HCT116 (cell line): ENCODE data around the gene KRTAP10-7. TPM values are rescaled to one million over a fixed set of nuclear protein-coding genes. Genes with fewer than 3 reads are reported as not detected.

Experiments used
- ATAC-seq: fragments of 200-7000 bp; cut with Tn5 transposase; 2 replicates; pipeline ENCODE4 v1.9.1; 2020; ENCODE audit warnings: mild to moderate bottlenecking, moderate library complexity
- BruUV-seq: library from RNA; stranded (reverse); fragments of 400-500 nt; replicated peaks from 2 replicates; lab custom pipeline; 2021; lab: Mats Ljungman, UMichigan
- CTCF ChIA-PET: fragments of 300-600 bp; sonication (Branson Sonifier 250); formaldehyde crosslinking; loops from one replicate; lab custom pipeline; 2021; ENCODE audit warnings: antibody characterized with exemption; lab: Charles Lee
- POLR2A ChIA-PET: fragments of 300-600, 350-600 bp; sonication (Branson Sonifier 250); formaldehyde crosslinking; loops from one replicate; lab custom pipeline; 2021; ENCODE audit warnings: antibody characterized with exemption; lab: Charles Lee
- RAD21 ChIA-PET, 2 experiments: fragments of 300-600 bp; sonication (Branson Sonifier 250); formaldehyde crosslinking; loops; one replicate each; lab custom pipeline; 2023; ENCODE audit warnings: low total read pairs in 2 of 2; ENCODE audit not compliant: uncharacterized antibody in 2 of 2, unreplicated experiment in 2 of 2, low non-redundant PET in 1 of 2; lab: Charles Lee
- DNase-seq: peaks from one replicate; pipeline ENCODE4 v3.0.0-alpha.2; 2010; ENCODE audit warnings: low read depth, low spot score
- H2AFZ ChIP-seq: fragments of 200-600 bp; shearing (Covaris generic), sonication (generic); 2 replicates; pipeline ENCODE4 v1.6.1; 2017; ENCODE audit warnings: low read depth, mixed run types, mixed read lengths, antibody characterized with exemption, low read length; ENCODE audit not compliant: poor library complexity, severe bottlenecking
- H3K27ac ChIP-seq: 2 replicates; pipeline ENCODE4 v1.5.1; 2012; ENCODE audit warnings: low read depth, low read length
- H3K27me3 ChIP-seq: fragments of 200-600 bp; sonication (generic); 2 replicates; pipeline ENCODE4 v1.6.1; 2016; ENCODE audit warnings: mixed run types, low read length, mixed read lengths; ENCODE audit not compliant: insufficient read depth
- H3K36me3 ChIP-seq, 2 experiments: fragments of 200-500 bp in 1 of 2; fragments of 200-600 bp in 1 of 2; sonication (Bioruptor generic) in 1 of 2; sonication (generic) in 1 of 2; 2 replicates each; pipeline versions ENCODE4 v1.5.1 to v1.6.1; 2014 to 2016; ENCODE audit warnings: low read length in 2 of 2, inconsistent platforms in 1 of 2, mixed read lengths in 1 of 2, mixed run types in 1 of 2; ENCODE audit not compliant: insufficient read depth in 2 of 2, control insufficient read depth in 1 of 2
- H3K4me1 ChIP-seq, 2 experiments: fragments of 200-600 bp in 1 of 2; sonication (generic) in 1 of 2; 2 replicates each; pipeline versions ENCODE4 v1.5.1 to v1.6.1; 2012 to 2017; ENCODE audit warnings: low read length in 2 of 2, inconsistent platforms in 1 of 2, mild to moderate bottlenecking in 1 of 2, mixed read lengths in 1 of 2, mixed run types in 1 of 2, moderate library complexity in 1 of 2; ENCODE audit not compliant: insufficient read depth in 2 of 2, control insufficient read depth in 1 of 2
- H3K4me2 ChIP-seq: fragments of 200-600 bp; sonication (generic); 2 replicates; pipeline ENCODE4 v1.6.1; 2017; ENCODE audit warnings: mixed run types, low read length, mixed read lengths
- H3K4me3 ChIP-seq, 2 experiments: fragments of 200-600 bp in 1 of 2; sonication (generic) in 1 of 2; replicated peaks in 1 of 2; 2 replicates each; pipeline ENCODE4 v1.5.1; 2011 to 2016; ENCODE audit warnings: low read length in 2 of 2, control low read depth in 1 of 2, low read depth in 1 of 2, mild to moderate bottlenecking in 1 of 2, mixed read lengths in 1 of 2, mixed run types in 1 of 2
- H3K79me2 ChIP-seq: fragments of 200-600 bp; sonication (generic); 2 replicates; pipeline ENCODE4 v1.6.1; 2017; ENCODE audit warnings: mild to moderate bottlenecking, mixed run types, low read length, moderate library complexity, mixed read lengths; ENCODE audit not compliant: insufficient read depth
- H3K9ac ChIP-seq: fragments of 200-600 bp; sonication (generic); 2 replicates; pipeline ENCODE4 v1.6.1; 2016; ENCODE audit warnings: low read length, mixed read lengths
- H3K9me2 ChIP-seq: fragments of 200-600 bp; sonication (generic), shearing (Covaris generic); 2 replicates; pipeline ENCODE4 v1.6.1; 2017; ENCODE audit warnings: mixed run types, mild to moderate bottlenecking, moderate library complexity; ENCODE audit not compliant: insufficient read depth
- H3K9me3 ChIP-seq, 2 experiments: fragments of 200-500 bp in 1 of 2; fragments of 200-600 bp in 1 of 2; sonication (Bioruptor generic) in 1 of 2; sonication (generic) in 1 of 2; 2 replicates each; pipeline ENCODE4 v1.6.1; 2014 to 2017; ENCODE audit warnings: low read length in 2 of 2, mixed read lengths in 2 of 2, inconsistent platforms in 1 of 2, low read depth in 1 of 2, mild to moderate bottlenecking in 1 of 2, mixed run types in 1 of 2, moderate library complexity in 1 of 2; ENCODE audit not compliant: control insufficient read depth in 1 of 2, insufficient read depth in 1 of 2
- H4K20me1 ChIP-seq: fragments of 200-600 bp; sonication (generic), shearing (Covaris generic); 2 replicates; pipeline ENCODE4 v1.6.1; 2017; ENCODE audit warnings: mixed run types, mild to moderate bottlenecking, moderate library complexity; ENCODE audit not compliant: insufficient read depth
- ELF1 ChIP-seq: IDR thresholded peaks from 2 replicates; pipeline ENCODE4 v1.6.1; 2012; ENCODE audit warnings: low read depth, borderline replicate concordance
- EZH2phosphoT487 ChIP-seq: fragments of 200-600 bp; IDR thresholded peaks from 2 replicates; pipeline ENCODE4 v1.6.1; 2018; ENCODE audit warnings: antibody characterized with exemption, borderline replicate concordance
- JUND ChIP-seq: IDR thresholded peaks from 2 replicates; pipeline ENCODE4 v1.6.1; 2012
- POLR2A ChIP-seq: IDR thresholded peaks from 2 replicates; pipeline ENCODE4 v1.7.0; 2011; ENCODE audit warnings: borderline replicate concordance; ENCODE audit not compliant: insufficient read depth, insufficient read length; ENCODE audit errors: extremely low read depth
- SIN3A ChIP-seq: IDR thresholded peaks from 2 replicates; pipeline ENCODE4 v1.6.1; 2012; ENCODE audit warnings: low read depth
- SP1 ChIP-seq: IDR thresholded peaks from 2 replicates; pipeline ENCODE4 v1.6.1; 2012; ENCODE audit warnings: low read depth
- SRF ChIP-seq: IDR thresholded peaks from 2 replicates; pipeline ENCODE4 v1.6.1; 2012; ENCODE audit warnings: low read depth
- TCF7L2 ChIP-seq: IDR thresholded peaks from 2 replicates; pipeline ENCODE4 v1.7.0; 2011; ENCODE audit warnings: borderline replicate concordance, inconsistent platforms; ENCODE audit not compliant: insufficient read depth, insufficient read length; ENCODE audit errors: extremely low read depth
- ZFX ChIP-seq: fragments of 450-650 bp; IDR thresholded peaks from 2 replicates; pipeline ENCODE4 v1.6.1; 2017
- intact Hi-C: fragments of 100-400 bp; cut with micrococcal nuclease; formaldehyde crosslinking; loops from 2 replicates; pipeline ENCODE4 v1.10.0; 2022
- total RNA-seq: library from RNA; stranded (reverse); gene quantifications from one replicate; pipeline ENCODE4 v1.2.1, GENCODE V29; 2021; ENCODE audit not compliant: unreplicated experiment
- TF ChIP-seq, protein P1 (sequence below): IDR thresholded peaks from 2 replicates; pipeline ENCODE4 v1.6.1; 2012; ENCODE audit warnings: low read depth
- TF ChIP-seq, protein P2 (sequence below): IDR thresholded peaks from 2 replicates; pipeline ENCODE4 v1.6.1; 2011; ENCODE audit warnings: mild to moderate bottlenecking, low read length, moderate library complexity; ENCODE audit not compliant: insufficient replicate concordance; ENCODE audit errors: extremely low read depth
- TF ChIP-seq, protein P3 (sequence below): IDR thresholded peaks from 2 replicates; pipeline ENCODE4 v1.6.1; 2012

Gene KRTAP10-7
- total RNA-seq, 1 experiment from 2014 or later, result not detected

DNA sequence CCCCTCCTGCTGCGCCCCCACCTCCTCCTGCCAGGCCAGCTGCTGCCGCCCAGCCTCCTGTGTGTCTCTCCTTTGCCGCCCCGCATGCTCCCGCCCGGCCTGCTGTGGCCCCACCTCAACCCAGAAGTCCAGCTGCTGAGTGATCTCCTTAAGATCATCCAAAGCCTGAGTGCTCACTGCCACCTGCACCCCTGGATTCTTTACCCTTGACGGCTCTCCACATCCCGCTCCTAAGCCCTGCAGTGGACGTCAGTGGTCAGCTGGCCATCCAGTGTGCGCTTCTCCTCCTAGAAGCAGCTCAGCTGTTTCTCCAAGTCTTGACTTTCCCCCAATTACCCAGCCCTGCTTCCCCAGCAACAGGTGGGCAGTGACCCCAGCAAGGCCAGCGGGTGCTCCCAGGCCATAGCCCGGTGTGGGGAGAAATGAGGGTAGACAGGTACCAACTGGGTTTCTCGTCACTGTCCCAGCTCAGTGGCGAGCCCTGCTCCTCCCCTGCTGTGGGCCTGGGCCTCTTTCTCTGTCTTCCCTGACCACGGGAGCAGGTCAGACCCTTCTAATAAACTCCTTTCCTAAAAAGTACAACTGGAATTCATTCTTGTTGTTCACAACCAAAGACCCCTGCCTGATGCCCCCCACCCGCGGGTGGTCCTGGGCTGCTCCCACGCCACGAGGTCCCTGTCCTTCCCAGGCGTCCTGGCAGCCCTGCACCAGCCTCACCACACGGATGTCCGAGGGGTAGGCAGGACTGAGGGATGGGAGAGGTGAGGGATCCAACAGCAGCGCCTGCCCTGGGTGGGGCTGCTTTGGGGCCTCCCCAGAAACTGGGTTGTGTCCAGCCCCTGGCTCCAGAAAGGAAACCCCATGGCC lies 1.4 kb downstream of the KRTAP10-7 start:
- Histone ChIP-seq H3K4me1 (peaks cover 0 to 3% of the 10 kb centered on the region in 2 experiments; a peak in 1 of 4 replicates), H3K9ac (no peak overlapping the region), H3K27ac (no peak overlapping the region), H4K20me1 (no peaks in the 10 kb centered on the region), H3K27me3 (peaks cover 11% of the 10 kb centered on the region; the same call in 1 of the 2 replicates), H3K9me2 (no peaks in the 10 kb centered on the region), H2AFZ (no peak overlapping the region), H3K4me3 (no peak overlapping the region), H3K79me2 (no peaks in the 10 kb centered on the region), H3K9me3 (no peaks in the 10 kb centered on the region), H3K36me3 (no peaks in the 10 kb centered on the region), H3K4me2 (no peak overlapping the region)
- CTCF ChIA-PET, result no interaction called here
- no TSS peak for BruUV-seq
- intact Hi-C loops, result no loop called here
- ATAC-seq, result no peak
- no peak for DNase-seq
- TF ChIP-seq POLR2A (no peak), EZH2phosphoT487 (no peak)
- RAD21 ChIA-PET, result no interaction called here
- POLR2A ChIA-PET, result no interaction called here

DNA sequence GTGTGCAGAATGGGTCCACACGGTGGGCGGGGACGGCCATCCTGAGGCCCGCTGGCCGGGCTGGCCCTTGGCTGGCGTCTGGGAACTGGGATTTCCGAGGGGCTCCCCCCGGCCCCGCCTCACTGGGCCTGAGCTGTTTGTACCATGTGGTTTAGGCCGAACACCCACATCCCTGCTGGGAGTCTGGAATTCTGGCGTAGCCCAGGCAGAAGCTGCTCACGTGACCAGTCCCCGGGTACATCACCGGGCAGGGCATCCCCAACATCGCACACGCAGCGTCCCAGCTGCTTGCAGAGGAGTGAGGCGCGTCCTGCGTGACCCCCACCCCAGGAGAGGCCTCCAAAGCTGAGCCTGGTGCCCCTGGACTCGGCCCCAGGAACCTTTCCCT lies 2.1 kb downstream of the KRTAP10-7 start:
- intact Hi-C loops, result no loop called here
- BruUV-seq, result no TSS peak

More for the DNA sequence above, 2.1 kb downstream of the KRTAP10-7 start:
- H3K9ac ChIP-seq, result no peak overlapping the region
- no peak for DNase-seq
- H3K36me3 ChIP-seq, result no peaks in the 10 kb centered on the region
- TF ChIP-seq SRF (no peak), JUND (no peak), TCF7L2 (no peak), ZFX (no peak), SIN3A (no peak), SP1 (no peak), ELF1 (no peak)
- TF ChIP-seq, protein P1, sequence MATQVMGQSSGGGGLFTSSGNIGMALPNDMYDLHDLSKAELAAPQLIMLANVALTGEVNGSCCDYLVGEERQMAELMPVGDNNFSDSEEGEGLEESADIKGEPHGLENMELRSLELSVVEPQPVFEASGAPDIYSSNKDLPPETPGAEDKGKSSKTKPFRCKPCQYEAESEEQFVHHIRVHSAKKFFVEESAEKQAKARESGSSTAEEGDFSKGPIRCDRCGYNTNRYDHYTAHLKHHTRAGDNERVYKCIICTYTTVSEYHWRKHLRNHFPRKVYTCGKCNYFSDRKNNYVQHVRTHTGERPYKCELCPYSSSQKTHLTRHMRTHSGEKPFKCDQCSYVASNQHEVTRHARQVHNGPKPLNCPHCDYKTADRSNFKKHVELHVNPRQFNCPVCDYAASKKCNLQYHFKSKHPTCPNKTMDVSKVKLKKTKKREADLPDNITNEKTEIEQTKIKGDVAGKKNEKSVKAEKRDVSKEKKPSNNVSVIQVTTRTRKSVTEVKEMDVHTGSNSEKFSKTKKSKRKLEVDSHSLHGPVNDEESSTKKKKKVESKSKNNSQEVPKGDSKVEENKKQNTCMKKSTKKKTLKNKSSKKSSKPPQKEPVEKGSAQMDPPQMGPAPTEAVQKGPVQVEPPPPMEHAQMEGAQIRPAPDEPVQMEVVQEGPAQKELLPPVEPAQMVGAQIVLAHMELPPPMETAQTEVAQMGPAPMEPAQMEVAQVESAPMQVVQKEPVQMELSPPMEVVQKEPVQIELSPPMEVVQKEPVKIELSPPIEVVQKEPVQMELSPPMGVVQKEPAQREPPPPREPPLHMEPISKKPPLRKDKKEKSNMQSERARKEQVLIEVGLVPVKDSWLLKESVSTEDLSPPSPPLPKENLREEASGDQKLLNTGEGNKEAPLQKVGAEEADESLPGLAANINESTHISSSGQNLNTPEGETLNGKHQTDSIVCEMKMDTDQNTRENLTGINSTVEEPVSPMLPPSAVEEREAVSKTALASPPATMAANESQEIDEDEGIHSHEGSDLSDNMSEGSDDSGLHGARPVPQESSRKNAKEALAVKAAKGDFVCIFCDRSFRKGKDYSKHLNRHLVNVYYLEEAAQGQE, result no peak
- TF ChIP-seq, protein P2, sequence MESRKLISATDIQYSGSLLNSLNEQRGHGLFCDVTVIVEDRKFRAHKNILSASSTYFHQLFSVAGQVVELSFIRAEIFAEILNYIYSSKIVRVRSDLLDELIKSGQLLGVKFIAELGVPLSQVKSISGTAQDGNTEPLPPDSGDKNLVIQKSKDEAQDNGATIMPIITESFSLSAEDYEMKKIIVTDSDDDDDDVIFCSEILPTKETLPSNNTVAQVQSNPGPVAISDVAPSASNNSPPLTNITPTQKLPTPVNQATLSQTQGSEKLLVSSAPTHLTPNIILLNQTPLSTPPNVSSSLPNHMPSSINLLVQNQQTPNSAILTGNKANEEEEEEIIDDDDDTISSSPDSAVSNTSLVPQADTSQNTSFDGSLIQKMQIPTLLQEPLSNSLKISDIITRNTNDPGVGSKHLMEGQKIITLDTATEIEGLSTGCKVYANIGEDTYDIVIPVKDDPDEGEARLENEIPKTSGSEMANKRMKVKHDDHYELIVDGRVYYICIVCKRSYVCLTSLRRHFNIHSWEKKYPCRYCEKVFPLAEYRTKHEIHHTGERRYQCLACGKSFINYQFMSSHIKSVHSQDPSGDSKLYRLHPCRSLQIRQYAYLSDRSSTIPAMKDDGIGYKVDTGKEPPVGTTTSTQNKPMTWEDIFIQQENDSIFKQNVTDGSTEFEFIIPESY, result no peak
- TF ChIP-seq, protein P3, sequence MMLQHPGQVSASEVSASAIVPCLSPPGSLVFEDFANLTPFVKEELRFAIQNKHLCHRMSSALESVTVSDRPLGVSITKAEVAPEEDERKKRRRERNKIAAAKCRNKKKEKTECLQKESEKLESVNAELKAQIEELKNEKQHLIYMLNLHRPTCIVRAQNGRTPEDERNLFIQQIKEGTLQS, result no peak
- TF ChIP-seq, all 23 proteins: peak for 0
- Histone ChIP-seq H3K4me3 (no peak overlapping the region), H2AFZ (no peak overlapping the region), H3K27me3 (peaks cover 11% of the 10 kb centered on the region; the same call in 1 of the 2 replicates), H3K9me3 (no peaks in the 10 kb centered on the region), H3K9me2 (no peaks in the 10 kb centered on the region), H3K4me1 (peaks cover 0 to 3% of the 10 kb centered on the region in 2 experiments; a peak in 1 of 4 replicates), H3K79me2 (no peaks in the 10 kb centered on the region), H3K4me2 (no peak overlapping the region), H3K27ac (no peak overlapping the region), H4K20me1 (no peaks in the 10 kb centered on the region)
- ChIA-PET RAD21 (no interaction called here), POLR2A (no interaction called here), CTCF (no interaction called here)
- ATAC-seq, result no peak
